Stimulated activated CD4-positive, alpha-beta T cell treated with anti-CD3 and anti-CD28 coated beads, TNF-alpha, amount 100 ng/mL, for 24 hours (primary cell): ENCODE data around the gene THSD1.
"Not testable (repeated sequence)": the region's sequence is repeated elsewhere in the genome, so short reads cannot be mapped to it uniquely, and the experiment has no call there.

Source experiments
- DNase-seq, 3 experiments: peaks; one replicate each; pipeline ENCODE4 v3.0.0-alpha.2; 2020; ENCODE audit warnings: low read depth in 3 of 3

The THSD1 gene

DNA sequence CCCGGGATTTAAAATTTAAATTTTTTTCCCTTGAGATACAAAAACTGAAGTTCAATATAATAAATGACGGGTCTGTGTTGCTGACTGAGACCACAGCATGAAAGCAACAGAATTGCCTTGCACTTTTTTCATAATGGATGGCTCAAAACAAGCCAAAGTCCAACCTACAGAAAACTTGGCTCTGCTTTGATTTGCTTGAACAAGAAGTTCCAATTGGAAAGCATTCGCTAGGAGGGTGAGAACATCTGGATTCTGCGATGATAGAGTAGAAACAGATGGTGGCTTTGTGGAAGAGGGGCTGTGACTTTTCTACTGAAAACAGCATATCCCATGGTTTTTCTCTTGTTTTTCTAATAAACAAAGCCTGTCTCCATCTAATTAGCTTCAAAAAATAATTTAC lies 46.4 kb downstream of the THSD1 start:
- DNase-seq = no peak

GRCh38 chr13:52356327-52356726 lies 49.6 kb downstream of the THSD1 start:
- no peak for DNase-seq

DNA sequence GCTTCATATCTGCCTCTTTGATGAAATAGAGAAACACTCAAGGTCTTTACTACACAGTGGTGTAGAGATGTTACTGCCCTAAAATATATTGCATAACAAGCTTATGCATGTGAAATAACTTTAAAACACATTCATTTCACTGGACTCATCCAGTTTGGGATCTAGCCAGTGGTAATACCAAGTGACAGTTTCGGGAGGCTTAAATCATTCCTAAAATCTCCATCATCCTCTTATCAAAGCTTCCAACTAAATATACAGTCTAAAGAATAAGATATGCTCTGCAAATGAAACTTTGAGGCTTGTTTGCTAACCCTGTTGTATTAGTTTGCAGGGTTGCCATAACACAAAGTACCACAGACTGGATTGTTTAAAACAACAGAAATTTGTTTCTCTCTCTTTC lies 52.8 kb downstream of the THSD1 start:
- no peak for DNase-seq

DNA sequence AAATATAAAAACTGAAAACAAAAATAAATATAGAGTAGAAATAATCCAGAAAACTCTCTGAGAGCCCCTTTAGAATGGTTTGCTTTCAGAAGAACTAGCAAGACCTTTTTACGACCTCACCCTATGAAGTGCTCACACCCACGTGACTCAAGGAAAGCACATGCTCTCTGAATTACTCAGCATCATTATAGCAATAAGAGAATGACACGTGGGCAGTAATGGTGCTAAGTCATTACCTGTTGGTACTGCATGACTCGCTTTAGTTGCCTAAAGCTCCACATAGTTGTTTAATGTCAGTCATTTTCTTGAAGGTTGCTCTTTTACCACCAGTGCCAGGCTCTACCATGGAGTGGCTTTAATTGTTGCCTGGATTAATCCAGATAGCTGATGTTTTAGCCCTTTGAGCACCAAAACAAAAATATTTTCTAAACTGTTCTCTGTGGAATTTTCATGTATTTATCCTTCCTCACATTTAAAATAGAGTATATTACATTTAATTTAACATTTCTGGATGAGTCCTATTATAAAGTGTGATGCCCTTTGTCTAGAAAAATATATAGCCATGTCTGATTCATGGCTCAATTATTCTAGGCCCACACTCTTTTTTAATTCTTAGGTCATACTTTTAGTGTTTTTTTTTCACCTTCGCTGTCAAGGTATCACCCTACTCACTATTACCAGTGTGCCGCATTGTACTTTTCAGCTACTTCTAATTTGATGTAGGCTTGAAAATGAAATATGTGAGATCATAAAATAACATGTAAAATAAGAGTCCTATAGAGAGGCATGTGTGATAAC lies 56.8 kb downstream of the THSD1 start:
- DNase-seq = peak in 2 of 3 experiments; percentile 0 to 5

DNA sequence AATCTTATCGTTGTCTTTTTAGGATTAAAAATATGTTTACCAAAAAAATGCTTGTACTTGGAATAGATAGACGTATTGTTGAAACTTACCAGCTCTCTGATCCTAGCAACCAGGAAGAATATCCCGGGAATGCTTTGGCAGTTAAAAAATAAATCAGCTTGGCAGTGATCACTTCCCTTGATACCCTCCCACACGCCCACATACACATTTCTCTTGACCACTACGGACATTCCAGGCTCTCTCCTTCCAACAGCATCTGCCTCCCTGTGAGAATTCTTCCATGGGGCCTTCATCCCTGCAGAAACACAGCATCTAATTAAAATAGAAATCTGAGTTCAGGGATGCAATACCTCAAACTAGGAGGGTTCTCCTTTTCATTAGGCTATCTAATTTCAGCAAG lies 57.9 kb downstream of the THSD1 start:
- no peak for DNase-seq

DNA sequence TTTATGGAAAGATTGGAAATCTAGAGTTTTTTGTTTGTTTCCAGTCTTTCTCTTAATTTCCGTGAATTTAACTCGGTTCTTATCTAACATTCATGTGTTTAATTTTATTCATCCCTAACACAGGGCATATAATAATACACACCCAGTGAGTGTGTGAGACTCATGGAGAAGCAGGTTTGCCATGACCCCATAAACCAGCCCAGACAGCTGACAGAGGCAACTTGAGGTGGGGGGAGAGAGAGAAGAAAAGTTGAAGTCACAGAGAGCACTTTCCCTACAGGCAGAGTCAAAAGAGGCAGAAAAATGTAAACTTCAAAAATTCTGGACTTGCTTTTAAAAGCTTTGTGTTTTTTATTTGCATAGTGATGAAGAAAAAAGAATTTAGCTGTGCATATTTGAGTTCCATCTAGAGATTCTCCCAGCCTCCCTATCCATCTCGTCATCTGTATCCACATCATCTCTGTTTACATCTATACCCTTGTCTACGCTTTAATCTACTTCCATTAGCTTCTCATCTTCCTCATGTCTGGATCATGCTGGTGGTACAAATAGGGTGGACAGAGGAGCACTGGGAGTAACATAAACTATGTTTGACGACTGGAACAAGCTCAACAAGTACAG lies 60.2 kb downstream of the THSD1 start:
- no peak for DNase-seq

DNA sequence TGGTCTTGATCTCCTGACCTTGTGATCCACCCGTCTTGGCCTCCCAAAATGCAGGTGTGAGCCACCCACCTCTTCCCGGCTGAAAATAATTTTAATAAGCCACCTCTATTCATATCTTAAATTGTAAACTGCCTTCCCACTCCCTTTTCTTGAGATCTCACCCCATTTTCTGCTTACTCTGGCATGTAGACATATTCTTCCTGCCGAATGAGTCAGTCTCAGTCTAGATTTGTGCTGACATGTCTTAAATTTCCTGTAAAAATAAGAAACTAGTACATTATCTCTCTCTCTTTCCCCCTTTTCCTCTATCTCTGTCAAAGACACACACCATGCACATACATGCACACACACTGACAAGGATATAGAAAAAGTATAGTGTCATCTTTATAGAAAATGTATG lies 60.9 kb downstream of the THSD1 start:
- DNase-seq = no peak

DNA sequence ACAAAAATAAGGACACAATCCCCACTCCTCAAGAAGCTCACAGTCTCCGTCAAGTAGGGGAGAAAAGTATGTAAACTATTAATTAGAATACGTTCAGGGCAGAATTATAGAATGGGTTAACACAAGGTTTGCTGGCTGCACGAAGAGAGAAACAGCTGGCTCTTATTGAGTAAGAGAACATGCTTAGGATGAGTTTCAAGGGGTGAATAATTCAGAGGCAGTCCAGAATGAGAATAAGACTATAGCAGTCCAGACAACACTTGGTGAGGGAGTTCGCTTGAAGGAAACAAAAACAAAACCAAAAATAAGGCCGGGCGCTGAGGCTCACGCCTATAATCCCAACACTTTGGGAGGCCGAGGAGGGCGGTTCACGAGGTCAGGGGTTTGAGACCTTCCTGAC lies 61.9 kb downstream of the THSD1 start:
- DNase-seq = no peak

- not testable (repeated sequence) for DNase-seq
These were observed 63.8 kb downstream of the THSD1 start for GRCh38 chr13:52342203-52342602.

DNA sequence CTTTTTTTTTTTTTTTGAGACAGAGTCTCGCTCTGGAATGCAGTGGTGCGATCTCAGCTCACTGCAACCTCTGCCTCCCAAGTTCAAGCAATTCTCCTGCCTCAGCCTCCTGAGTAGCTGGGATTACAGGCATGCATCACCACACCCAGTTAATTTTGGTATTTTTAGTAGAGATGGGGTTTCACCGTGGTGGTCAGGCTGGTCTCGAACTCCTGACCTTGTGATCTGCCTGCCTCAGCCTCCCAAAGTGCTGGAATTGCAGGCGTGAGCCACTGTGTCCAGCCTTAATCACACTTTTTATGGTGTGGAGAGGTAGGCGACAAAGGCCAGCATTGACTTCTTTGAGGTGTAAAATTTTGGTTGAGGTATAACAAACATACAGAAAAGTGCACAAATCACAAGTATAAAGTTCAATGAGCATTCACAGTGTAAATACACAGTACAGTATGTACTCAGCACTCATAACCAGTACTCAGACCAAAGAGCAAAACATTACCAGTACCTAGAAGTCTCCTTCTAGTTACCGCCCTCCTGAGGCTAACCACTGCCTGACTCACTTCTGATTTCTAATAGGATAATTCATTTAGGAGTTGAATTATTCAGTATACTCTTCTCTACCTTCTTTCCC lies 68.0 kb downstream of the THSD1 start:
- not testable (repeated sequence) for DNase-seq

GRCh38 chr13:52334107-52334506 lies 71.9 kb downstream of the THSD1 start:
- not testable (repeated sequence) for DNase-seq

DNA sequence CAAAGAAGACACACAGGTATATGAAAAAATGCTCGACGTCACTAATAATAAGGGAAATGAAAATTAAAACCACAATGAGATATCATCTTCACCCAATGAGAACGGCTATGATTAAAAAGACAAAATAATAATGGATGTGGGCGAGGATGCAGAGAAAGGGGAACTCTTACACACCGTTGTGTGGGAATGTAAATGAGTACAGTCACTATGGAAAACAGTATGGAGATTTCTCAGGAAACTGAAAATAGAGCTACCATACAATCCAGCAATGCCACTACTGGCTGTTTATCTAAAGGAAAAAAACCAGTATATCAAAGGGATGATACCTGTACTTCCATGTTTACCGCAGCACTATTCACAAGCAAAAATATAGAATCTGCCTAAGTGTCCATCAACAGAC lies 74.1 kb downstream of the THSD1 start:
- not testable (repeated sequence) for DNase-seq
